Activated naive CD4-positive, alpha-beta T cell treated with anti-CD3 and anti-CD28 coated beads, Interleukin-2, amount 50 U/mL, for 72 hours (primary cell): ENCODE measurements around the gene LAMB1. TPM values are rescaled to one million over a fixed set of nuclear protein-coding genes. Genes with fewer than 3 reads are reported as not detected.

Source experiments
- ATAC-seq, 2 donors: fragments of 150-1000 bp; cut with Tn5 transposase; 2 replicates each; pipeline ENCODE4 v1.10.0; 2021; ENCODE audit warnings: mild to moderate bottlenecking in 2 of 2, moderate library complexity in 2 of 2
- DNase-seq, 2 donors: peaks; one replicate each; pipeline ENCODE4 v3.0.0; 2021 to 2022; ENCODE audit warnings: low spot score in 2 of 2
- H3K27ac Mint-ChIP-seq, 2 donors: one replicate each; pipeline ENCODE4 v1.8.0; 2022; ENCODE audit warnings: mild to moderate bottlenecking in 2 of 2, mixed read lengths in 2 of 2
- H3K36me3 Mint-ChIP-seq, 2 donors: one replicate each; pipeline ENCODE4 v1.8.0; 2022; ENCODE audit warnings: mixed read lengths in 2 of 2
- H3K9me3 Mint-ChIP-seq, 2 donors: one replicate each; pipeline ENCODE4 v1.8.0; 2022; ENCODE audit warnings: mixed read lengths in 2 of 2
- total RNA-seq, 2 donors: library from RNA; stranded (reverse); gene quantifications; one replicate each; pipeline ENCODE4 v1.2.3, GENCODE V29; 2022

Gene LAMB1
- total RNA-seq, 2 donors from 2014 or later = 0.27 TPM; not detected in 1

DNA sequence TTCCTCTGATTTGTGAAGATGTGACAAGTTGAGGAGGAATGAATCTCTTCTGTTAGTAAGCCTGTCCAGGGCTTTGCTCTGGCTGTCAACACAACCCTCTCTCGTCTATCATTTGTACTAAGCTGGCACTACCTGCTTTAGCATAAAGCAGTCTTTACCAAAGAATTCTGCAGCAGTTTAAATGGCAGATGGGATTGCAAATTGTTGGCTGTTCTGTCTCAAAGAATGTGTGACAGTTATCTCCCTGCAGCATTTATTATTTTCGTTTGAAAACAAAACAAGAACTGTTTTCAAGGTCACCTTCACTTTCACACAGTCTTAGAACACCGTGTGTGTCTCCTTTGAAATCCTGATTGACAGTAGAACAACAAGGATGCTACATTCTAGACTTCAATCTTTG lies 4.8 kb upstream of the LAMB1 start:
- Mint-ChIP-seq H3K9me3 (no peaks in the 10 kb centered on the region), H3K27ac (no peak overlapping the region), H3K36me3 (peaks cover 0 to 7% of the 10 kb centered on the region in 2 donors)
- ATAC-seq = no peak
- no peak for DNase-seq

DNA sequence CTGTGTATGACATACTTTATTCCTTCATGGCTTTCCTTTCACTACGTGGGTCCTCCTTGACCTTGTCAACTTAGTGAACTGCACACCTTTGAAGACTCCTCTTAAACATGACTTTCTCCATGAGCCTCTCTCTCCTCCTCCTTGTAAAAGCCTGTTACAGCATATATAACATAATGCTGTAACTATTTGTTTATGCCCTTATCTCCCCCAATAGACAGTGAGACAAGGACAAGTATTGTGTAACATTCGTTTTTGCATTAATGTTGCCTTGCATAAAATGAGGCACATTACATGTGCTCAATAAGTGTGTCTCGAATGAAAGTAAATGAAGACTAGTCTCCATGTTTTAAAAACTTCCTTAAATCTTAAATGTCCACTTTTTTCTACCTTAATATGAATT lies 4.3 kb upstream of the LAMB1 start:
- no peak for DNase-seq
- Mint-ChIP-seq H3K9me3 (no peaks in the 10 kb centered on the region), H3K36me3 (peaks cover 0 to 7% of the 10 kb centered on the region in 2 donors), H3K27ac (no peak overlapping the region)
- ATAC-seq = no peak

DNA sequence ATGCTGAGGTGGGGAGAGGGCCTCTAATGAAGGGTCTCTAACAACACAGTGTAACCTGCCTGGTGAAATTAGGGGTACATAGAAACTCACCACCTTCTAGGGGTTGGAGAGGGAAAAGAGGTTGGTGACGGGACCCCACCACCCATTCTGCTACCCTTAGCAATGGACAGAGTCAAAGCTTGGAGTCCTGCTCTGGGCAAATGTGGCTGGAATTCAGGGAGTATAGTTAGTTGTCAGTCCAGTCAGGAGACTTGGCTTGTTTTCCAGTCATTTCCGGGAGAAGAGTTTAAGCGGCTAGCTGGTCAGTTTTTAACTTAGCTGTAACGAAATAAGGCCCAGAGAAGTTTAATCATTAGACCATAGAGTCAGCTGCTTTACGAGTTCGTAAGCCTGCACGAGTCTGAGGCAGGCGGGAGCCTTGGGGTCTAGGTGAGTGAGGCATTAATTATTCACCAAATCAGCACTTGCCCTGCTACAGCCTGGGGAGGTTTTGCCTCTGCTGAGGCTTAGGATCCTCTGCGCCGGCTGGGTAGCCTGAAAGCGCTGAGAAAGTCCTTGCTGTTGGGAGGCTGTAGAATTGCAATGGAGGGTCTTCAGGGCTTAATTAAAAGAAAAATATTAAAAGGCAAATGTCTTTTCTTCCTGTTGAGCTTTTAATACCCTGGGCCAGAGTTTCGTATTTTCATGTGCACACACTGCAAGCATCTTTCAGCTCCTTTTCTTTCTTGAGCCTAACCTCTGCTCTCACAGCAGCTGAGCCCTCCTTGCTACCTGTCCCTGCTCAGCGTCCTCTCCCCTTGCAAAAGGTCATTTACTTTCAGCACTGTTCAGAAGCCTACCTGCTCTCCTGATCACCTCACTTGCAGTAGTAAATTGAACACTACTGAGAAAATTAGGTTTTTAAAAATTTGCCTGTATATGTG lies 1.5 kb upstream of the LAMB1 start:
- peaks cover 0 to 16% of the 10 kb centered on the region in 2 donors for H3K36me3 Mint-ChIP-seq
- H3K9me3 Mint-ChIP-seq = no peaks in the 10 kb centered on the region
- H3K27ac Mint-ChIP-seq = no peak overlapping the region
- ATAC-seq (no peak), DNase-seq (no peak)

DNA sequence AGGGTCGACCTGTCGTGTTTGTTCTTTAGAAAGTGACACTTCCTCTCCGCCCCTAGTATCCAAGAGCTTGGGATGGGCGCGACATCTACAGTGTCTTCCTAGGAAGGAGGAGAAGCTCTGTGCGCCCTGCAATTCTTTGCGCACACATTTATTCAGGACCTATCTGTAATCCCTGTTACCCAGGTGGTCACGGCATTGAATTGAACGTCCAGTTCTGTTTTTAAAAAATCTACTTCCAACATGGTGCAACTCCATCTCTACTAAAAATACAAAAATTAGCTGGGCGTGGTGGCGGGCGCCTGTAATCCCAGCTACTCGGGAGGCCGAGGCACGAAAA lies 606 bp upstream of the LAMB1 start:
- ATAC-seq (no peak), DNase-seq (no peak)
- no peaks in the 10 kb centered on the region for H3K9me3 Mint-ChIP-seq
- H3K36me3 Mint-ChIP-seq = peaks cover 0 to 16% of the 10 kb centered on the region in 2 donors
- H3K27ac Mint-ChIP-seq = no peak overlapping the region

DNA sequence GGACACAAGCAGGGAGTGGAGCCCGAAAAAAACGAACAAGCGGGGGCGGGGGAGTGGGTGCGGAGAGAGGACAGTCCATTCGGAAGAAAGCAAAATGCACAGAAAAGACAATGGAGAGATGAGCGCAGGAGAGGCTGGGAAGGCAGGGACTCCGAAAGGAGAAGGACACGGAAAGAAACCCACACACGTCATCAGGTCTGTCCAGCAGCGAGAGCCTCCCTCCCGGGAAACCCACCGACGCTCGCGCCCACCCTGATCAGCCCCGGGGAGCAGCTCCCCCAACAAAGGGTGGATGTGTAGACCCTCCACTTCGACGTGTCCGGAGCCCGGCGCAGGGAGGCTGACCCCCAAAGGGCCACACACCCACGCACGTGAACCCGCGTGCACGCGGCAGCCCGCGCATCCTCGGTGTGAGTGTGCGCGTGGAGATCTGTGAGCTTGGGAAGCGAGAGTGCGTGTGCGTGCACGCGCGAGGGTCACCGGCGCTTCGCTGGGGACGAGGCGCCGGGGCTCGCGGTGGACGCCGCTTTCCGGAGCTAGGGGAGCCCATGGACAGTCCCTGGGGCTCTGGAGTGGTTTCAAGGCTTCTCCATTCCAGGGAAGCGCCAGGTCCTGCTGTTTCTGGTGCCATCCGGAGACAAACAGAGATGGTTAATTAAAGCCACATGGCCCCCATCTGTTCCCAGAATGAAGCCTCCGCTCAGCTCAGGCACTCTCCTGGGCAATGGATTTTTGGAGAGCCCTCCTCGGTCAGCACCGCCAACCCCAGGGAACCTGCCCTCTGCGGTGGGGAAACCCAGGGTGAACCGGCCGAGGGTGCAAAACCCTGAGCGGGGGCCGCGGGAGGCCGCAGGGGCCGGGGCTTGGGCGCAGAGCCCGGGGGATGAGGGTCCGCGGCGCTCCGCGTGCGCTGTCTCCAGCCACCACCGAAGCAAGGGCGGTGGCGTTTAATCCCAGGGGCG lies 916 bp downstream of the LAMB1 start:
- peaks cover 0 to 16% of the 10 kb centered on the region in 2 donors for H3K36me3 Mint-ChIP-seq
- ATAC-seq = peak in 1 of 2 donors; percentile 42
- DNase-seq = no peak
- no peaks in the 10 kb centered on the region for H3K9me3 Mint-ChIP-seq
- H3K27ac Mint-ChIP-seq = no peak overlapping the region

DNA sequence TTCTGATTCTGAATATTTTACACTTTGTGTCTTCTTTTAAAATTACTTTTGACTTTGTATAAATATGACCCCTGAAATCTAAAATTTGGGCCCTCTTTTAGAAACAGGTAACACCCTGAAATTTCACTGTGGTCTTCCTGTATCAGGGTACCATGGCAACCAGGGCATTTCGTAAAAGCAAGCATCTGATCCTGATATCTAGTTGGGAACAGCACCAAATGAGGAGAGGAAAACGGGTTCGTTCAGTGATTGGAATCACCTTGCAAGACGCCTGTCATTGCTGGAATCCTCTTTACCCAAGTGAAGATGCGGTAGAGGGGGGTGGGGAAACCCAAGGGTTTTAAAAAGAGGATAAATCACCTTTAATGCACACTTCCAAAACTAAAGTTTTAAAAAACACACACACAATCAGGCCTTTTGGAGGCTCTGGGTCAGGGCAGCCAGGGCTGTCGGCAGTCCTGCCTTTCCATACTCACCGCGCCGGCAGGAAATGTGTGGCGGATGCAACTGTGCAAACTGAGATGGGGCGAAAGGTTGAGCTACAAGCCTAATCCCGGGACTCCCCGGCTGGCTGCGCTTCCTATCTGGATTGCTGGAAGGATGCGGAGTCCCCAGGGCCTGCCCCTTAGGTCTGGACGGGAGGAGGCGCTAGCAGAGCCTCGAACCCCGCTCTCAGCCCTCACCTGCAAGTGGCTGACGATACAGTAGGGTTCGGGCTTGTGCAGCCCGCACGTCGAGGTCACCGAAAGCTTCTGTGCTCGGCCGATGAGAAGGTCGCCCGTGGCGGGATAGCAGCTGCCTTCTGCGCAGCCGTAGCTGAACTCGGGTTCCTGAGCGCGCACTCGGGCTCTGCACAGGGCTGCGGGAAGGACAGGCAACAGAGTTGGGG lies 1.8 kb downstream of the LAMB1 start:
- DNase-seq = peak in 1 of 2 donors; percentile 6
- Mint-ChIP-seq H3K9me3 (no peaks in the 10 kb centered on the region), H3K36me3 (peaks cover 0 to 16% of the 10 kb centered on the region in 2 donors), H3K27ac (no peak overlapping the region)
- peak in 1 of 2 donors; percentile 23 for ATAC-seq

DNA sequence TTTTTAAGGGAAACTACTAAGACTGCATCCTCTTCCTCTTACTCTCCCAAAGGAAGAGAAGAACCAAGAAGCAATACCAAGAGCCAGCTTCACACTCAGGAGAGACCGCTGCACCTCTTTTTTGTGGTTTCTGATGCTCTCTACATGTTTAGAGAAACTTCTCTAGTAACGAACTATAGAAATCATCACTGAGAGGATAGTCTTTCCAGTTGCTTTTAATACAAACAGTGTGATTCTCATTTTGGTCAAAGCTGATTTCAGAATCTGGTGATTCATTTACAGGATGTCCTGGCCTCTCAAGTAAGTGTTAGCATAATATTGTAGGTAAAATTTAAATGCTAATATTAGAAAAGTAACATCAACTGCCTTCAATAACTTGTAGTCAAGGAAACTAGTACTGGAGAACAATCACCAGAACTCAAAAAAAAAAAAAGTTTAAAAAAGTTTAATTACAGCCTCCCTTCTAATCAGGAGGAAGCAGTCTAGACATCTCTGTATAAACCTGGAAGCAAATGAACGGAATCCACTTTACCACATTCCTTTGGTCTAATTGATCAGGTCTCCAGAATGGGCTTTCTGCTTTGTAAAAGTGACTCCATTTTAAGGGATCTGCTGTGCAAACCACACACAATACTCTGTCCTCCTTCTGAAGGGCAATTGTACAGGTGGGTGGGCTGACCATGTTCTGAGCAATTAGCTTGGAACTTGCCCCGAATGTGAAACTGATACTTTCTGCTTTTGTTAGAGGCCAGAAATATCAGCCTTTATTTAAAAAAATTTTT lies 3.0 kb downstream of the LAMB1 start:
- no peak overlapping the region for H3K27ac Mint-ChIP-seq
- H3K36me3 Mint-ChIP-seq = peaks cover 0 to 16% of the 10 kb centered on the region in 2 donors
- H3K9me3 Mint-ChIP-seq = no peaks in the 10 kb centered on the region
- ATAC-seq (peak in 1 of 2 donors; percentile 17), DNase-seq (no peak)

DNA sequence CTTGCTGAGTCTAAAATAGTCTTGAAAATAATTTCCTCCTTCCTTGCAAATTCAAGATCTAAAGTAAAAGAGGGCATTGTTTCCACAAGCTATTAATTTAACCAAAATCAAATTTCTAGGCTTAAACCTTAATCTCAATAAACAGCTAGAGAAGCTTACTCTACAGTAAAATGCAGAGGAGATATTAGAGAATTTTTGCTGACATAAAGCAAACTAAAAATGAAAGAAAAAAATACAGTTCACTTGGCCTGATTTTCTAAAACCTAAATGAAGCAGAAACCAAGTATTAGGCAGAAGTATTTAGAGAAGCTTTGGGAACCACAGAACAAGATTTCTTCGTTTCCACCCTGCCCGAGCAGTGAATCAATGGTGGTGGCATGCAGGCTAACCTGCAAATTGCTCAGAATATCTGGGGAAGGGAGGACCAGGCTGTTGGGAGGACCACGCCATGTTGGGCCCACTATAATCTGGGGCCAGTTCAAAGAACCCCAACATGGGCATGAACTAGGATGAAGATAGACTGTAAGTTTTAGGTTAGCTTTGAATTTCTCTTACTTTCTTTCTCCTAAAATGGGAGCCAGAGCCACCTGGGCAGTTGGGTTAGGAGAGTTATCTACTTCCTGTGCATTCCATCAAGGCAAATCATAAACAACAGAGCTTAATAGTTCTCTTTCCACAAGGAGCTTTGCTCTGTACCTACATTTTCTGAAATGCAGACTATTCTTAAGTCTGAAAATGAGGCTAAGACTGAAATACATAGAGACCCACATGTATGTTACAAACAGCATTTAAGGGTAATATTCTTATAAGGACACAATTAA lies 4.1 kb downstream of the LAMB1 start:
- Mint-ChIP-seq H3K36me3 (peaks cover 0 to 11% of the 10 kb centered on the region in 2 donors), H3K9me3 (no peaks in the 10 kb centered on the region), H3K27ac (no peak overlapping the region)
- DNase-seq (no peak), ATAC-seq (no peak)

DNA sequence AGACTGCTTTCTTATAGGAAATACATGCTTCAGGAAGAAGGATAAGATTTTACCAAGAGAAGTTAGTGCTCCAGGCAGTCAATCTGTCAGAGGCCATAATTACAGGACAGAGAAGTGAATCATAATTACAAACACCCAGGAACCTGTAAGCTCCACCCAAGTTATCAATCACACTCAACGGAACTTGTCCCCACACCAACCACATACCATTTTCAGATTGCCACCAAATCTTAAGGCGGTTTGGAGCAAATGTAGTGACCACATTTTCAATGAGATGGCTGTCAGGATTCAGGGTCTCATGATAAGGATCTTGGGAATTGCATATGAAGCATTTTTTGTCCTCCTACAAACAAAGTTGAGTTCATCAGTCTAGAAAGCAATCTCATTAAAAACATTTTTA lies 4.8 kb downstream of the LAMB1 start:
- H3K27ac Mint-ChIP-seq = no peak overlapping the region
- DNase-seq = no peak
- H3K9me3 Mint-ChIP-seq = no peaks in the 10 kb centered on the region
- ATAC-seq = no peak
- H3K36me3 Mint-ChIP-seq = peaks cover 0 to 9% of the 10 kb centered on the region in 2 donors

DNA sequence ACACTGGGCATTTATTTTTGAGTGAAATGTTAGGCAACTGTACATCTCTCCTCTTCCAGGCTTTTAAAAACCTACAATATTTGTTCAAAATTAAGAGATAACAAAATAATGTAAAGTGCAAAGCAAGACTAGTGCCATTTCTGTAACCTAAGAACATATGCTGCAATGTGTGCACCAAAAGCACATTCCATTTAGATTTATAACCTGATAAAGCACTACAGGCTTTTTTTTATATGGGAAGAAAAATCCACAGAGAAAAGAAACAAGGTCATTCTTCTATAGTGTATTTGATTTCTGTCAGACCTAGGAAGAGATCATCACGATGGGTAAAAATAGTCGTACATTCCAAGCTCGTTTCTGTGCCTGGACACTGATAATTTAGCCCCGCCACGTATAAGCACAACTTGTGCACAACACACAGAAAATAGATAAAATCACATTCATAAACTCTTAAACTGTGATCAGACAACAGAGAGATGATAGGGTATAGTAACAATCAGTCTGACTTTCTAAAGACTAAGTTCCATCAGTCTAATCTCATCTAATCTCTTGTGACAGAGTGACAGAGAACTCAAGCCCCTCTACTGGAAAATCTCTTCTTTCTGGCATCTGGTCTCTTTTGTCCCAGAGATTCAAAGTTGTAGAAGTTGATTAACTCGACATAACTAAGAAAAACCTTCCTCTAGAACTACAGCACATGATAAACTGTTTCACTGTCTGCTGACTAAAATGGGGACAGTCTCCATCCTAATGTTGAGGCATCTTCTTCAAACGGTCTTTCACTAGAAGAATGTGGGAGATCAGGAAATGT lies 6.7 kb downstream of the LAMB1 start:
- Mint-ChIP-seq H3K9me3 (peaks cover 0 to 3% of the 10 kb centered on the region in 2 donors), H3K27ac (no peak overlapping the region), H3K36me3 (peaks cover 0 to 10% of the 10 kb centered on the region in 2 donors)
- no peak for ATAC-seq
- DNase-seq = no peak

DNA sequence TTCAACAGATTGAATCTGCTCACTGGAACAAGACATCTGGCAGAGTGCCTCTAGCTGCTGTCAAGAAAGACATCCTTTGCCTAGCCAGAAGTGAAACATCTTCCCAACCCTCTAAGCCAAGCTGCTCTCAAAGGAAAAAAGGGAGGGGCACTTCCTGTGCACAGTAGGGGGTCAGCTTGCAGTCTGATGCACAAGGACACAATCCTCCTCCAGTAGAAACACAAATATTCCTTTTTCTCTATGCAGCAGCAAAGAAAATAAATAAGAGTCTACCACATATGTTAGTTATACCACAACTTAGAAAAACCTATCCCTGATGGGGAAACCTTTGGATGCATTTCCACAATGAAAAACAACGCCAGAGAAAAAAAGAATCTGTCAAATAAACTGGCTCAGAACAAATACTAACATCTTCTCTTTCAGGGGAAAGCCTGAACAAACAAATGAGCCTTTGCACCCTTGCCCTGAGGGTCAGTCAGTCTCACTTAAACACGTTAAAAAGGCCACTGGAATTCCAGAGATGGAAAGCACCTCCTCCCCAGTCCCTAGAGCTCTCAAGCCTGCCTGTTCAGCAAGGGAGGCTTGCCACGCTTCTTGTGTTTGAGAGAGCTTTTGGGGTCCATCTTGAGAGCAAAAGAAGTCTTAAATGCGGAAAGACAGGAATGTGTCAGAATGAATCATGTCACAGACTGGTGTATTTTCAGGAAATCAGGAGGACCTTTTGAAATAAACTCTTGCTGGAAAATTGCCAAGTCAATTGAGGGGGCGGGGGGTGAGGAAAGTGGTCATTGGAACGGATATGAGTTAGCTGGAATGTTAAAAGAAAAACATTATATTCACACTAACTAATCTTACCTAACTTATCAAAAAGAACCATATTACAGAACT lies 7.5 kb downstream of the LAMB1 start:
- peaks cover 0 to 5% of the 10 kb centered on the region in 2 donors for H3K36me3 Mint-ChIP-seq
- DNase-seq = no peak
- no peak for ATAC-seq
- peaks cover 0 to 3% of the 10 kb centered on the region in 2 donors for H3K9me3 Mint-ChIP-seq
- H3K27ac Mint-ChIP-seq = no peak overlapping the region

DNA sequence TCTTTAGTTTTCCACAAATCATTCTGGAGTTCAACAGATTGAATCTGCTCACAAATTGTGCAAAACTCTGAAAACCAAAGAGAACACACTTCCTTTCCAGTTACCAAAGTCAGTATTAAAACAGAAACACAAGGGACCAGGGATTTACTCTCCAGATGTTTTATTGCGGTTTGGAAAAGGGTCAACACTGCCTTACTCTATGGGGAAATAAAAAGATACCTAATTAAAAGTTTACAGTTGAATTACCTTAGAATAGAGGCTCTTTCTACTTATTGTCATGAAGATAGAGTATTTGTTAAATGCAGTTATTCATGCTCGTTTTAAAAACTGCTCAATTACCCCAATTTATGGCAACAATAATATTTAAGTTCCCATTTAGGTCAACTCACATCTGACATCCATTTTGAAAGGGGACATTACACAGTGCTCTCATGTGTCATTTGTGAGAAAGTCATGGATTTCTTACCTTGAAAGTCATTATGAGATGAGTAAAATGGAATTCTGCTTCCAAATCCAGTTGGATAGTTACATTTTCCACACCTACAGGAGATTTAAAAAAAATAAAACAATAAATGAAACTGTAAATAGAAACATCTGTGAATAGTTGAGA lies 8.4 kb downstream of the LAMB1 start:
- Mint-ChIP-seq H3K36me3 (peaks cover 0 to 5% of the 10 kb centered on the region in 2 donors), H3K9me3 (peaks cover 0 to 3% of the 10 kb centered on the region in 2 donors), H3K27ac (no peak overlapping the region)
- ATAC-seq (no peak), DNase-seq (no peak)

DNA sequence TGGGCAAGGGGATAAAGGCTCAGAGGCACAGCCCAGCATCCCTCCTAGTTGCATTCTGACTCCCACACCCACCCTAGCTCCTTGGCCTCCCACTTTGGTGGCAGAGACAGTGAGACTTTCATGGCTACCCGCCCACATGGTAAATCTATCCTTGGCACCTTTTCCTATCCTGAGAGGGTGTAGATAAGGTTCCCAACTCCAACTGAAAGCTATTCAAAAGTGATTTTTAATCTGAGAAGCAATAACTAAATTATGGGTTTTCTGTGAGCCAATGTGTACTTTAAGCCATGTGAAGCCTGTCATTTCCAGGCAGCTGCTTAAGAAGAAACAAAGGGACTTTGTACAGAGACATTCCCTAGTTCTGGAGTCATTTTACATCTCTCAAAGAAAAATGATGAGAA lies 9.1 kb downstream of the LAMB1 start:
- Mint-ChIP-seq H3K27ac (no peak overlapping the region), H3K36me3 (peaks cover 0 to 5% of the 10 kb centered on the region in 2 donors), H3K9me3 (peaks cover 0 to 3% of the 10 kb centered on the region in 2 donors)
- ATAC-seq = no peak
- no peak for DNase-seq
